AML-193 (cell line): ENCODE data around the gene CCDC183.

Source experiments
- DNase-seq, 2 experiments: peaks; one replicate each; lab custom pipeline; 2025; lab: John Stamatoyannopoulos, UW

Gene CCDC183

GRCh38 chr9:136849038-136849959 is 53.2 kb downstream of the CCDC183 start, which contains the start of gene PHPT1:
TSS of gene PHPT1 (plus strand) at chr9:136849409. CDS start at chr9:136849431, 22 bp downstream.
- peak; percentile 97 for DNase-seq

GRCh38 chr9:136849960-136850865 is 54.1 kb downstream of the CCDC183 start:
- DNase-seq, result no peak

GRCh38 chr9:136850866-136851775 is 55.0 kb downstream of the CCDC183 start:
- DNase-seq, result no peak

DNA sequence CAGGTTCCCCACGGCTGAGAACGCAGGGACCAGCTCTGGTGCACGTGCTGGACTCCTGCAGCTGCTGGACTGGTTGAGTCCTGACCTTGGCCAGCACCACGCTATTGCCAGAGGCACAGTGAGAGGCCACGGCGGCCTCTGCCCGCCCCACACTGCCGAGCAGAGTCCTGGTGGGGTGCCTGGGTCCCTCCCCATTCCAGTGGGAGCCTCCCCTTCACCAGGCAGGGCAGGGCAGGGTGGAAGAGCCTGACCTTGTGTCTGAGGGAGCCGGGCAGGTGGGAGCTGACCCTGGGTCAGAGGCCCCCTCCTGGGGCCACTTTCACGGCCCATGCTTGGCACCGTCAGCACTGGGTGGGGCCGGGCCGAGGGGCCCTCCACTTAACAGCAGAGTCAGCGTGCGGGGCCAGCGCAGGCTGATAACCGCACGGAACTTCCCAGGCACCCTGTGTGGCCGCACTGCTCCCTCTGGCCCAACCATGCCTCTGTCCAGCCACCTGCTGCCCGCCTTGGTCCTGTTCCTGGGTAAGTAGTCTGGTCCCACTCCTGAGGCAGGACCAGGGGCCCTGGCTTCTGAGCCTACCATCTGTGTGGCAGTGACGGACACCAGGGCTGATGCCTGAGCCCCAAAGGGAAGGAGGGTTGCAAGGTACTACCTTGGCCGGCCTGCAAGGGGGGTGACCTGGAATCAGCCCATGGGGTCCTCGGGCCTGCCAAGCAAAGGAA is 56.0 kb downstream of the CCDC183 start, which contains the start of gene MAMDC4:
Gene MAMDC4 (plus strand): TSS at position 406 of the 723 bp plus-strand sequence. CDS start 71 bp downstream, at position 477.
- DNase-seq, result no peak

DNA sequence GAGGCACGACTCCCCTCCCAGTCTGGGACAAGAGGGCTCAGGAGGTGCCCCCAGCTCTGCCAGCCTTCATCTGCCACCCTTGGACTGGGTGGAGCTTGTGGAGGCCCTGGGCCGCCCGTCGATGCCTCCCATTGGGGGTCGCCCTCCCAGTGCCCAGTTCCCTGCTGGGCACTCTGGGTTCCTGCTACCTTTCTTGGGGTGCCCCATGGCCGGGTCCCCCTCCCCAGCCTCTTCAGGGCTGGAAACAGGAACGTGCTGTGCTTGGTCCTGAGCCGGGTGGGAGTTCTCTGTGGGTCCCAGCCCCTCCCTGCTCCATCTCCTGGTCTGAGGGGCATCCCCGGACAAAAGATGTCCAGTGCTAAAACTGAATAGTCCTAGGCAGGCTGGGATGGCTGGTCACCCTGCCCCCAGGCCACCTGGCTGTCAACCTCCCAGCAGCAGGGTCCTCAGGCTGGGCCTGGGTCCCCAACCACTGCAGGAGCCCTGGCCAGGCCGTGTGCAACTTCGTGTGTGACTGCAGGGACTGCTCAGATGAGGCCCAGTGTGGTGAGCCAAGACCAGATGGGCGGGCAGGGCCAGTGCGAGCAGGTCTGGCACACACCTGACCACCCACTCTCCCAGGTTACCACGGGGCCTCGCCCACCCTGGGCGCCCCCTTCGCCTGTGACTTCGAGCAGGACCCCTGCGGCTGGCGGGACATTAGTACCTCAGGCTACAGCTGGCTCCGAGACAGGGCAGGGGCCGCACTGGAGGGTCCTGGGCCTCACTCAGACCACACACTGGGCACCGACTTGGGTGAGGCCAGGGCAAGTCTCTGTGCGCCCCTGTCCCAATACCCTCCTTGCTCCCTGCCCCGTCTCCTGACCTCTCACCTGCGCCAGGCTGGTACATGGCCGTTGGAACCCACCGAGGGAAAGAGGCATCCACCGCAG is 56.8 kb downstream of the CCDC183 start:
- DNase-seq, result no peak

DNA sequence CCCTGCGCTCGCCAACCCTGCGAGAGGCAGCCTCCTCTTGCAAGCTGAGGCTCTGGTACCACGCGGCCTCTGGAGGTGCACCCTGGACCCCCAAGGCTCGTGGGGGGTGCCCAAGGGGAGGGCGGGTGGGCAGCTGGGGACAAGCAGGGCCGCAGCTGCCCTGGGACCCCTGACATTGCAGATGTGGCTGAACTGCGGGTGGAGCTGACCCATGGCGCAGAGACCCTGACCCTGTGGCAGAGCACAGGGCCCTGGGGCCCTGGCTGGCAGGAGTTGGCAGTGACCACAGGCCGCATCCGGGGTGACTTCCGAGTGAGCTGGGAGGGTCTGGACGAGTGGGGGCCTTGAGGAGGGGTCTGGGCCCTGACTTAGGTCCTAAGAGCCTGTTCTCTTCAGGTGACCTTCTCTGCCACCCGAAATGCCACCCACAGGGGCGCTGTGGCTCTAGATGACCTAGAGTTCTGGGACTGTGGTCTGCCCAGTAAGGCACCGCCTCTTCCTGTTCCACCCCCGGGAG is 57.5 kb downstream of the CCDC183 start:
- DNase-seq, result no peak

DNA sequence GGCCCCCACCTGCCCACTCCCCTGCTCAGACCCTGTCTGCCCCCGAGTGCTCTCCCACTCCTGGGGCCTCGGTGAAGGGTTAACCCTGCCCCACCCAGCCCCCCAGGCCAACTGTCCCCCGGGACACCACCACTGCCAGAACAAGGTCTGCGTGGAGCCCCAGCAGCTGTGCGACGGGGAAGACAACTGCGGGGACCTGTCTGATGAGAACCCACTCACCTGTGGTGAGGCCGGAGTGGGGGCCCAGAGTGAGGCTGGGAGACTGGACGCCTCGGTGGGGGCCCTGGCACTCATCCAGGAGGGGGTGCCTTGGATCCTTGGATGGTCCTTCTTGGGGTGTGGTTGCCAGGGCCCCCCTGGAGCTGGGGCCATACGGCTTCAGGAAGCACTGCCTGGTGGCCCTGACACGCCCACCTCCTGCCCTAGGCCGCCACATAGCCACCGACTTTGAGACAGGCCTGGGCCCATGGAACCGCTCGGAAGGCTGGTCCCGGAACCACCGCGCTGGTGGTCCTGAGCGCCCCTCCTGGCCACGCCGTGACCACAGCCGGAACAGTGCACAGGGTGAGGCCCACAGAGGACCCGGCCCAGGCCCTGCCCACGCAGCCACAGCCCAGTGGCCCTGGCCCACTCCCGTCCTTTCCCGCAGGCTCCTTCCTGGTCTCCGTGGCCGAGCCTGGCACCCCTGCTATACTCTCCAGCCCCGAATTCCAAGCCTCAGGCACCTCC is 58.1 kb downstream of the CCDC183 start:
- no peak for DNase-seq

GRCh38 chr9:136854842-136855460 is 58.8 kb downstream of the CCDC183 start:
- no peak for DNase-seq

DNA sequence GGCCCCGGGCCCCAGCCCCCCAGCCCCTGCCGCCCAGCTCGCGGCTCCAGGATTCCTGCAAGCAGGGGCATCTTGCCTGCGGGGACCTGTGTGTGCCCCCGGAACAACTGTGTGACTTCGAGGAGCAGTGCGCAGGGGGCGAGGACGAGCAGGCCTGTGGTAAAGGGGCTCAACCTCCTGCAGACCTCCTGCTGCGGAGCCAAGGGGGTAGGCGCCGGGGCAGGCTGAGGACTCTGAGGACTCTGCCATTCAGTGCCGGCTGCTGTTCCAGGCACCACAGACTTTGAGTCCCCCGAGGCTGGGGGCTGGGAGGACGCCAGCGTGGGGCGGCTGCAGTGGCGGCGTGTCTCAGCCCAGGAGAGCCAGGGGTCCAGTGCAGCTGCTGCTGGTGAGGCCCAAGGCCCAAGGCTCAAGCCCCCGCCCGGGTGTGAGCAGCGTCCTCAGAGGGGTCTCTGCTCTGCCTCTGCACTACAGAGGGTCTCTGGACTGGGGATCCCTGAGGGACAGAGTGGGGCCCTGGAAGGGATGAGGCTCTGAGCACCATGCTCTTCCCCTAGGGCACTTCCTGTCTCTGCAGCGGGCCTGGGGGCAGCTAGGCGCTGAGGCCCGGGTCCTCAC is 59.4 kb downstream of the CCDC183 start:
- DNase-seq, result no peak

- DNase-seq, result no peak
These were observed 59.9 kb downstream of the CCDC183 start for GRCh38 chr9:136856079-136856476.

DNA sequence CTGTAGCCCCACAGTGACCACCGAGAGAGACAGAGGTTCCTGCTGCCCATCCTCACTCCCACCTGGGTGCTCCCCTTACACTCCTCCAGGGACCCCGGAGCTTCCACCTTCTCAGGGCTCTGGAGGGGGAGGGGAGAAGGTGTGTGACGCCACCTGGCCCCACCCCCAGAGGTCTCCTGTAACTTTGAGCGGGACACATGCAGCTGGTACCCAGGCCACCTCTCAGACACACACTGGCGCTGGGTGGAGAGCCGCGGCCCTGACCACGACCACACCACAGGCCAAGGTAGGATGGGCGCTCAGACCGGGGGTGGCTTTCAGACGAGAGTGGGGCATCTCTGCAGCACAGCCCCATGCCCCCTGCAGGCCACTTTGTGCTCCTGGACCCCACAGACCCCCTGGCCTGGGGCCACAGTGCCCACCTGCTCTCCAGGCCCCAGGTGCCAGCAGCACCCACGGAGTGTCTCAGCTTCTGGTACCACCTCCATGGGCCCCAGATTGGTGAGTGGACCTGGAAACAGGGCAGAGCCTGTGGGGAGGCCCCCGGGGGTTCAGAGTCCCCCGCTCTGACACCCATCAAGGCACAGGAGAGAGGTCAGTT is 60.5 kb downstream of the CCDC183 start:
- DNase-seq, result no peak

DNA sequence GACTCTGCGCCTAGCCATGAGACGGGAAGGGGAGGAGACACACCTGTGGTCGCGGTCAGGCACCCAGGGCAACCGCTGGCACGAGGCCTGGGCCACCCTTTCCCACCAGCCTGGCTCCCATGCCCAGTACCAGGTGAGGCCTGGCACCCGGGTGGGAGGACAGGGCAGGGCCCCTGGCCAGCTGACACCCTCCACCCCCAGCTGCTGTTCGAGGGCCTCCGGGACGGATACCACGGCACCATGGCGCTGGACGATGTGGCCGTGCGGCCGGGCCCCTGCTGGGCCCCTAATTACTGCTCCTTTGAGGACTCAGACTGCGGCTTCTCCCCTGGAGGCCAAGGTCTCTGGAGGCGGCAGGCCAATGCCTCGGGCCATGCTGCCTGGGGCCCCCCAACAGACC is 61.0 kb downstream of the CCDC183 start:
- no peak for DNase-seq
